ENCODE results near the gene TSPAN5.

TSPAN5 gene

DNA sequence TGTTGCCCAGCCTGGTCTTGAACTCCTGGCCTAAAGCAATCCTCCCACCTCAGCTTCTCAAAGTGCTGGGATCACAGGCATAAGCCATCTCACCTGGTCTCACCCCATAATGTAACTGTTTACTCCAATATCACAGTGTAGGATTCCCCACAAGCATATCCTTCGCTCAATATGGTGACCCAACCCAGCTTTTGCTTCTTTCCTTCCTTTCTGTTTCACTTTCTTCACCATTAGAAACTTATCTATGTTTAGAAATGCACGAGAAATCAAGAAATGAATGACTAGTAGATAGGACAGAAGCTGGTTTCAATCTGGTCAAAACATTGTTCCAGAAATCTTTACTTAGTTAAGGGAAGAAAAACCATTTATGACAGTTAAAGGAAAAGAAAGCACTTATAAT is 18.9 kb downstream of the TSPAN5 start:
- no peak overlapping the region for H3K4me3 ChIP-seq (ENCODE audit: control insufficient read depth, low read depth, low read length)
- TF ChIP-seq, protein P1, sequence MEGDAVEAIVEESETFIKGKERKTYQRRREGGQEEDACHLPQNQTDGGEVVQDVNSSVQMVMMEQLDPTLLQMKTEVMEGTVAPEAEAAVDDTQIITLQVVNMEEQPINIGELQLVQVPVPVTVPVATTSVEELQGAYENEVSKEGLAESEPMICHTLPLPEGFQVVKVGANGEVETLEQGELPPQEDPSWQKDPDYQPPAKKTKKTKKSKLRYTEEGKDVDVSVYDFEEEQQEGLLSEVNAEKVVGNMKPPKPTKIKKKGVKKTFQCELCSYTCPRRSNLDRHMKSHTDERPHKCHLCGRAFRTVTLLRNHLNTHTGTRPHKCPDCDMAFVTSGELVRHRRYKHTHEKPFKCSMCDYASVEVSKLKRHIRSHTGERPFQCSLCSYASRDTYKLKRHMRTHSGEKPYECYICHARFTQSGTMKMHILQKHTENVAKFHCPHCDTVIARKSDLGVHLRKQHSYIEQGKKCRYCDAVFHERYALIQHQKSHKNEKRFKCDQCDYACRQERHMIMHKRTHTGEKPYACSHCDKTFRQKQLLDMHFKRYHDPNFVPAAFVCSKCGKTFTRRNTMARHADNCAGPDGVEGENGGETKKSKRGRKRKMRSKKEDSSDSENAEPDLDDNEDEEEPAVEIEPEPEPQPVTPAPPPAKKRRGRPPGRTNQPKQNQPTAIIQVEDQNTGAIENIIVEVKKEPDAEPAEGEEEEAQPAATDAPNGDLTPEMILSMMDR (IDR thresholded peaks at IDR 0.05; ENCODE audit: control insufficient read depth, insufficient read depth, low read depth, low read length, missing control alignments): no peak
- DNase-seq (ENCODE audit: low read depth): no peak

GRCh38 chr4:98639108-98639507 is 19.3 kb downstream of the TSPAN5 start:
- TF ChIP-seq, protein P1 (IDR thresholded peaks at IDR 0.05; ENCODE audit: control insufficient read depth, insufficient read depth, low read depth, low read length, missing control alignments): no peak
- DNase-seq (ENCODE audit: low read depth): no peak
- H3K4me3 ChIP-seq (ENCODE audit: control insufficient read depth, low read depth, low read length): no peak overlapping the region

- TF ChIP-seq, protein P1 (IDR thresholded peaks at IDR 0.05; ENCODE audit: control insufficient read depth, insufficient read depth, low read depth, low read length, missing control alignments): no peak
- no peak overlapping the region for H3K4me3 ChIP-seq (ENCODE audit: control insufficient read depth, low read depth, low read length)
- DNase-seq (ENCODE audit: low read depth): no peak
Observed at GRCh38 chr4:98638661-98639060, 19.8 kb downstream of the TSPAN5 start.

- no peak for DNase-seq (ENCODE audit: low read depth)
- TF ChIP-seq, protein P1 (IDR thresholded peaks at IDR 0.05; ENCODE audit: control insufficient read depth, insufficient read depth, low read depth, low read length, missing control alignments): no peak
Observed at GRCh38 chr4:98634061-98634460, 24.4 kb downstream of the TSPAN5 start.

DNA sequence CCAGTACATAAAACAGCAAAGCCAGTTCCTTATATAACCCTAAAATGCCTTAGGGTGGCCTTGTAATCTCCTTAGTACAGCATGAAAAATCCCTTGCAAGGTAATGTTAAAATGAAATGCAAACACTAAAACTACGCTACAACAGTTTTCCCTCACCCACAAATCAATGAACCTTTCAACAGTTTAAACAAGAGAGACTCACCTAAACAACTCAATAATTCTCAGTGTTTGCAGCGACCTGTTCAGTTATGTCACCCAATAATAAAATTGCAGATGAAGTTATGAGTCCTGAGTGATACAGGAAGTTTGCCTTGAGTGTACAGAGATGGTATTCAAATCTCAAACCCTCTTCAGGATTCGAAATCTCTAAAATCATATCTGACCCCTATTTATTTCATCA is 25.3 kb downstream of the TSPAN5 start:
- H3K4me3 ChIP-seq (ENCODE audit: control insufficient read depth, low read depth, low read length): no peak overlapping the region
- TF ChIP-seq, protein P1 (IDR thresholded peaks at IDR 0.05; ENCODE audit: control insufficient read depth, insufficient read depth, low read depth, low read length, missing control alignments): no peak

More at GRCh38 chr4:98634061-98634460, 24.4 kb downstream of the TSPAN5 start:
- no peak overlapping the region for H3K4me3 ChIP-seq (ENCODE audit: control insufficient read depth, low read depth, low read length)

DNA sequence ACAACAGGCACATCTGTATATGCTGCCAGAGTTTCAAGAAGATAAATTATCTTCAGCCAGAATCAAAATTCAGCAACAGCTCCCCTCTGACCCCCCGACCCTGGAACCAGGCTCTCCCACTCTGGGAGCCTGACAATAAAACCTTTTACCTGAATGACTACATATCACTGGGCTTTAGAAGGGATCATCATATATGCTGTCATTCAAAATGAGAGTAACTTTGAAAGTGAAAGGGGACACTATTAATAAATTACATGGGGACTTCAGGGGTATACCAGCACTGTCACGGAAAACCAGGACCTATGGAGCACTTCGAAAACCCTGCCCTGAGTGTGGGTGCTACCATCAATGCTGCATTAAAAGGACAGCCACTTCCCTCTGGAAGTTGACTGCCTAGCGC is 26.2 kb downstream of the TSPAN5 start:
- TF ChIP-seq, protein P1 (IDR thresholded peaks at IDR 0.05; ENCODE audit: control insufficient read depth, insufficient read depth, low read depth, low read length, missing control alignments): no peak
- no peak overlapping the region for H3K4me3 ChIP-seq (ENCODE audit: control insufficient read depth, low read depth, low read length)
- no peak for DNase-seq (ENCODE audit: low read depth)

More for the DNA sequence above, 25.3 kb downstream of the TSPAN5 start:
- no peak for DNase-seq (ENCODE audit: low read depth)

DNA sequence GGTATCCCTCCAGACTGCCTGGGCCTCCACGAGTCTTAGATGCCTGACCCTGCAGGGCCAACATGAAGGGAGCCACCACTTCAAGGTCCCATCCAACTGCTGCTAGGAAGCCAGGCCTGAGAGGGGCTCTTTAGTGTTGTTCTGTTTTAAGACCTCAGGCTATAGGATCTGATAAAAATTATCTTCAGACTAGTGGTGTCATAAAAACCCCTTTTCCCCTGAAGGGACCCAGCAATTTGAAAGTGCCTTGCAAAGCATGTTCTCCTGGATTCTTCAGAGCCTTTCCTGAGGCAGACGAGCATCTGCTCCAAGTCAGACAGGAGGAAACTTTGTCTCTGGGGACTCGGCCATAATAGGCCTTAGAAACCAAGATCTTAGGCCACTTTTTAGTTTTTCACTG is 26.9 kb downstream of the TSPAN5 start:
- no peak for DNase-seq (ENCODE audit: low read depth)
- TF ChIP-seq, protein P1 (IDR thresholded peaks at IDR 0.05; ENCODE audit: control insufficient read depth, insufficient read depth, low read depth, low read length, missing control alignments): no peak
- H3K4me3 ChIP-seq (ENCODE audit: control insufficient read depth, low read depth, low read length): no peak overlapping the region
